D721Med (cell line): Measurements from ENCODE around the gene SMC1B.

ENCODE experiments used
- DNase-seq: peaks from one replicate; pipeline ENCODE4 v3.0.0; 2011; ENCODE audit warnings: low spot score; ENCODE audit not compliant: insufficient read length
- FAIRE-seq: peaks from 2 replicates; lab custom pipeline; 2011; peaks lifted over from hg19 to GRCh38; lab: Jason Lieb, UNC
- TF ChIP-seq, protein P1 (sequence below): IDR thresholded peaks from 2 replicates; pipeline ENCODE4 v1.5.1; 2012; ENCODE audit warnings: mild to moderate bottlenecking, control low read depth; ENCODE audit not compliant: insufficient read depth; ENCODE audit errors: missing control alignments

SMC1B gene

DNA sequence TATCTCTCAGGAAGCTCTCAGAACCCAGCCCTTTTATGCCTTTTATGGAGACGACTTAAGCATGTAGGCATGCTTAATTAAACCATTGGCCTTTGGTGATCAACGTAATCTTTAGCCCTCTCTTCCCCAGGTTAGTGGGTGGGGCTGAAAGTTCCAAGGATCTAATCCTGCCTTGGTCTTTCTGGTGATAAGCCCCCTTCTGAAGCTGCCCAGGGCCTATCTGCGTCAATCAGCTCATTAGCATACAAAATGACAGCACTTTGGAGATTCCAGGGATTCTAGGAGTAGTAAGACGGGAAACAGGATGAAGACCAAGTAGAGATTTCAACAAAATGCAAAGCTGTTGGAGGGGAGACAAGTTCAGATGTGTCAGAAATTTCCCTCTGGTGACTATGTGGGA, 100.5 kb downstream of the SMC1B start:
- TF ChIP-seq, protein P1, sequence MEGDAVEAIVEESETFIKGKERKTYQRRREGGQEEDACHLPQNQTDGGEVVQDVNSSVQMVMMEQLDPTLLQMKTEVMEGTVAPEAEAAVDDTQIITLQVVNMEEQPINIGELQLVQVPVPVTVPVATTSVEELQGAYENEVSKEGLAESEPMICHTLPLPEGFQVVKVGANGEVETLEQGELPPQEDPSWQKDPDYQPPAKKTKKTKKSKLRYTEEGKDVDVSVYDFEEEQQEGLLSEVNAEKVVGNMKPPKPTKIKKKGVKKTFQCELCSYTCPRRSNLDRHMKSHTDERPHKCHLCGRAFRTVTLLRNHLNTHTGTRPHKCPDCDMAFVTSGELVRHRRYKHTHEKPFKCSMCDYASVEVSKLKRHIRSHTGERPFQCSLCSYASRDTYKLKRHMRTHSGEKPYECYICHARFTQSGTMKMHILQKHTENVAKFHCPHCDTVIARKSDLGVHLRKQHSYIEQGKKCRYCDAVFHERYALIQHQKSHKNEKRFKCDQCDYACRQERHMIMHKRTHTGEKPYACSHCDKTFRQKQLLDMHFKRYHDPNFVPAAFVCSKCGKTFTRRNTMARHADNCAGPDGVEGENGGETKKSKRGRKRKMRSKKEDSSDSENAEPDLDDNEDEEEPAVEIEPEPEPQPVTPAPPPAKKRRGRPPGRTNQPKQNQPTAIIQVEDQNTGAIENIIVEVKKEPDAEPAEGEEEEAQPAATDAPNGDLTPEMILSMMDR = no peak
- no peak for DNase-seq
- no peak for FAIRE-seq

DNA sequence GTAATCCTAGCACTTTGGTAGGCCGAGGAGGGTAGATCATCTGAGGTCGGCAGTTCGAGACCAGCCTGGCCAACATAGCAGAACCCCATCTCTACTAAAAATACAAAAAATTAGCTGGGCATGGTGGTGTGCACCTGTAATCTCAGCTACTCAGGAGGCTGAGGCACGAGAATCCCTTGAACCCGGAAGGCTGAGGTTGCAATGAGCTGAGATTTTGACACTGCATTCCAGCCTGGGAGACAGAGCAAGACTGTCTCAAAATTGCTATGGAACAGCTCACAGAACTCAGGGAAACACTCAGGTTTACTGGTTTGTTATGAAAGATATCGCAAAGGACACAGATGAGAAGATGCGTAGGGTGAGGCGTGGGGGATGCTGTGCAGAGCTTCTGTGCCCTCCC, 101.0 kb downstream of the SMC1B start:
- FAIRE-seq (no peak), DNase-seq (no peak)
- TF ChIP-seq, protein P1 = no peak

DNA sequence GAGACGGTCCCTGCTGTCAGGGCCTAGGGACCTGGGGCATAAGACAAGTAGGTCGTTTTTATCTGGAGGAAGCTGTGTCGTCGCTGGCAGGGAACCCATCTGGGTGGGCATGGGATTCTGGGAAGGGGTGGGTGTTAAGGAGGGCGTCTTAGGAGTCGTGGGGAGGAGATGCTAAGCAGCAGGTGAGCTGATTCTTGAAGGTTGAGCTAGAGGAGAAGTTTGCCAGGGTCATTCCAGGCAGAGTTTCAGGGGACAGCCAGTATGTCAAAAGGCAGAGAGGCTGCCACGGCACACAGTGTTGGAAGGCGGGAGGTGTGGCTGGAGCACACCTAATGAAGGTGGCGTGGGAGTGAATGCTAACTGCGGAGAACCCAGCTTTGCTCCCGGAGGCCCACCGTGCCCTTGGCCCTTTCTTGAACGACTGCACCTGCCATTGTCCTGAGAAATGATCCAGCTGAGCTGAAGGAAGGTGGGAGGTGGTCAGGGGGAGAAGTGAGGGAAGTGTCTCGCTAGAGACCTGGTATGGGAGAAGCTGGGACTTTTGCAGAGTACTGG, 102.3 kb downstream of the SMC1B start:
- TF ChIP-seq, protein P1 = no peak
- DNase-seq = no peak
- FAIRE-seq = no peak

DNA sequence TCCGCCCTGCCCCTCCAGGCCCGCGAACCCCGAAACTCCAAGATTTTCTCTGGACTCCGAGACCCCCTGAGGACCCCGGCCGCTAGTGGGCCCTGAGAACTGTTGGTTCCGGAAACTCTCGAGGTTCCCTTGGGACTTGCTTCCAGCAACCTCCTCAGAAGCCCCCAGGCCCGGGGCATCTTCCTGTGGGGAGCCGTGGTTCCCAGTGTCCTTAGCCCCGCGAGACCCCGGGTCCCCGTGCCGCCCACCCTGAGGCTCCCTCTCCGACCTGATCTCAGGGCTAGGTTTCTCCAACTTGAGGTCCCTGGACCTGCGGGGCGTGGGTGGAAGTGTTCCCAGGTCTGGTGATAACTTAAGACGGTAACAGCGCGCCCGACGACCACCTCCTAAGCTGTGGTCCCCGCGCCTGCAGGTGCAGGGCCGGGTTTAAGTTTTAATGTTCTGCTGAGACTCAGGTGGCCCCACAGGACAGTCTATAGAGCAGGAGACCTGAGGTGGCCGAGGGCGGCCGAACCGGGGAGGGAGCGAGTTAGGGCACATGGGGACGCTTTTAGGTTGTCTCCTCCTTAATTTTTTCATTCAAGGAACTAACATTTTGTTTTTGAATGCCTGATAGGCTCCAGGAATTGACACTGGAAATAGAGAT, 102.9 kb downstream of the SMC1B start:
- FAIRE-seq (no peak), DNase-seq (no peak)
- TF ChIP-seq, protein P1 = no peak

DNA sequence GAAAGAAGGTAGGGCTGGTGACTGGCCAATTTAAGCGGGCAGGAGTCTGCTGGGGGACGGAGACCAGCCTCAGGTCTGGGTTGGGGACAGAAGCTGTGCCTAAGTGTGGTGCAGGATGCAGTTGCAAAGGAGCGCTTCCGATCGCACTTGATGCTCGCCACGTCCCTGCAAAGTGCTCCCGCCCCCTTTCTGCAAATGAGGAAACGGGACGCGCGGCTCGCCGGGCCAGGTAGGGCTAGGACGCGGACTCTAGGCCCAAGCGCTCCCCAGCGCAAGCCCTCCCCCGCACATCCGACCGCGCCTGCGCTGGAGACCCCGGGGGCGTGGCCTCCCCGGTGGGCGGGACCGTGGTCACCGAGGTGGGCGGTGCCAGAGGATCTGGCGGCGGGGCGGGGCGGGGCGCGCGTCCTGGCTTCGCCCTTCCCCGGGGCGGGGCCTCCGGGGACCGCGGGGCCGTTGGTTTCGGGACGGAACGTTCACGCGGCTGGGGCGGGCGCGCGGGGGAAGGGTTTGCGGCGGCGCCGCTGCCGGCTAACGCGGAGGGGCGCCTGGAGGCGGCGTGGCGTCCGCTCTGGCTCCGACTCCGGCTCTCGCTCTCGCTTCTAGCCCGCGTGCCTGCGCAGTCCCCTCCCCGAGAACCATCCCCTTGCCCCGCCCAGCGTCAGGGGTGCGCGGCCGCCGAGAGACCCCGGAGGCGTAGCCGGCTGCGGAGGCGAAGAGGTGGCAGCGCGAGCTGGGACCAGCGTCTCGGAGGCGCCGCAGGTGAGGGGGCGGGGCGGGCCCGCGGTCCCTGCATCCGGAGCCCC, 103.8 kb downstream of the SMC1B start, which contains the start of gene FAM118A:
Gene FAM118A (plus strand): TSS at position 513 of the 806 bp plus-strand sequence. CDS start 12,446 bp downstream, outside the sequence.
- DNase-seq (peak; percentile 53), FAIRE-seq (no peak)
- TF ChIP-seq, protein P1 = no peak

DNA sequence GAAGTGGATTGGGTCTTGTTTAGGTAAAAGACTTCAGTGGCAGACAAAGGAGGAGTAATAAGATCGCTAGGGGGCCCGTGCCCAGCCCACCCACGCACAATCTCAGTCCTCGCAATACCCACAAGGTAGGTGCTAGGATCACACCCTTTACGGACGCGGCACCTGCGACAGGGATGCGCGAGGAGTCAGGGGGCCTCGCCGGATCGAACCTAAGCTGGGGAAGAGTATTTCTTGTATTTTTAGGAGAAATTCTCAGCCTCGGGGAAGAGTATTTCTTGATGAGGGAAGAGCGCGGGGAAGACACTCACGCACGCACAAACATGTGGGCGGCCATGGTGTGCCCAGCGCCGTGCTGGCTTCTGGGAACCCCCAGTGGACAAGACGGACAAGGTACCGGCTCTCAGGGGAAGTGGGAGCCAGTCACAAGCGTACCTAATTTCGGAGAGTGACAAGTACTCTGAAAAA, 104.4 kb downstream of the SMC1B start:
- FAIRE-seq (no peak), DNase-seq (no peak)

More for the DNA sequence above, 104.4 kb downstream of the SMC1B start:
- TF ChIP-seq, protein P1 = no peak
